Activated gamma-delta T cell treated with anti-CD3 and anti-CD28 coated beads, Interleukin-2, amount 50 U/mL, for 16 hours (primary cell): ENCODE data around the gene DNLZ.

Experiments
- DNase-seq: peaks from one replicate; pipeline ENCODE4 v3.0.0-alpha.2; 2020; ENCODE audit warnings: low read depth

The DNLZ gene

GRCh38 chr9:136343121-136343883, 20.2 kb downstream of the DNLZ start:
- no peak for DNase-seq

- DNase-seq: peak; percentile 35
Observed at GRCh38 chr9:136342181-136343120, 21.1 kb downstream of the DNLZ start.

- DNase-seq: no peak
Observed at GRCh38 chr9:136341769-136342168, 21.8 kb downstream of the DNLZ start.

GRCh38 chr9:136341042-136341655, 22.4 kb downstream of the DNLZ start:
- DNase-seq: no peak

- DNase-seq: no peak
Observed at GRCh38 chr9:136340356-136341041, 23.0 kb downstream of the DNLZ start.

GRCh38 chr9:136339958-136340310, 23.6 kb downstream of the DNLZ start:
- no peak for DNase-seq

GRCh38 chr9:136339173-136339957, 24.2 kb downstream of the DNLZ start:
- no peak for DNase-seq

GRCh38 chr9:136338511-136338910, 25.0 kb downstream of the DNLZ start:
- DNase-seq: no peak

- DNase-seq: no peak
Observed at GRCh38 chr9:136337416-136338395, 25.8 kb downstream of the DNLZ start.

- no peak for DNase-seq
Observed at GRCh38 chr9:136336881-136337280, 26.7 kb downstream of the DNLZ start.

GRCh38 chr9:136336156-136336870, 27.2 kb downstream of the DNLZ start:
- DNase-seq: no peak

- DNase-seq: no peak
Observed at GRCh38 chr9:136335296-136336155, 28.0 kb downstream of the DNLZ start.

GRCh38 chr9:136334541-136334940, 29.0 kb downstream of the DNLZ start:
- DNase-seq: no peak

GRCh38 chr9:136333486-136333885, 30.1 kb downstream of the DNLZ start:
- DNase-seq: no peak

- no peak for DNase-seq
Observed at GRCh38 chr9:136333045-136333444, 30.5 kb downstream of the DNLZ start.

- no peak for DNase-seq
Observed at GRCh38 chr9:136332482-136332983, 31.0 kb downstream of the DNLZ start.

- no peak for DNase-seq
Observed at GRCh38 chr9:136331556-136332481, 31.7 kb downstream of the DNLZ start.
